H1 (cell line): ENCODE data around the gene LRRC74A. TPM values are rescaled to one million over a fixed set of nuclear protein-coding genes. Genes with fewer than 3 reads are reported as not detected.

Source experiments
- CTCF ChIA-PET: fragments of 300-600 bp; sonication (Branson Sonifier 250); formaldehyde crosslinking; loops from one replicate; lab custom pipeline; 2021; ENCODE audit not compliant: partially characterized antibody; lab: Charles Lee
- POLR2A ChIA-PET: fragments of 300-600 bp; sonication (Branson Sonifier 250); formaldehyde crosslinking; loops from one replicate; lab custom pipeline; 2021; ENCODE audit warnings: inconsistent platforms; ENCODE audit not compliant: partially characterized antibody; lab: Charles Lee
- DNase-seq, 2 experiments: peaks; one replicate each; pipeline versions ENCODE4 v3.0.0 to v3.0.0-alpha.2; 2010 to 2022; ENCODE audit warnings: low spot score in 2 of 2, low read depth in 1 of 2, mixed read lengths in 1 of 2
- FAIRE-seq: peaks from 2 replicates; lab custom pipeline; 2011; peaks lifted over from hg19 to GRCh38; lab: Jason Lieb, UNC
- H2AFZ ChIP-seq: 2 replicates; pipeline ENCODE4 v1.8.1; 2012; ENCODE audit warnings: low read length, inconsistent platforms
- H2AK5ac ChIP-seq: 2 replicates; pipeline ENCODE4 v1.6.1; 2013; ENCODE audit warnings: low read depth, low read length
- H2BK120ac ChIP-seq: replicated peaks from 2 replicates; pipeline ENCODE3; 2013; ENCODE audit warnings: low read depth, low read length, inconsistent platforms
- H2BK12ac ChIP-seq: 2 replicates; pipeline ENCODE4 v1.6.1; 2013; ENCODE audit warnings: low read depth, low read length
- H2BK15ac ChIP-seq: 2 replicates; pipeline ENCODE4 v1.6.1; 2013; ENCODE audit warnings: low read length
- H2BK20ac ChIP-seq: 2 replicates; pipeline ENCODE4 v1.6.1; 2013; ENCODE audit warnings: low read length
- H2BK5ac ChIP-seq: 2 replicates; pipeline ENCODE4 v1.6.1; 2013; ENCODE audit warnings: low read depth, low read length
- H3K14ac ChIP-seq: 2 replicates; pipeline ENCODE4 v1.6.1; 2013; ENCODE audit warnings: inconsistent platforms; ENCODE audit not compliant: insufficient read length
- H3K18ac ChIP-seq: 2 replicates; pipeline ENCODE4 v1.6.1; 2013; ENCODE audit warnings: low read length; ENCODE audit errors: extremely low read depth
- H3K23ac ChIP-seq: 2 replicates; pipeline ENCODE4 v1.6.1; 2013; ENCODE audit warnings: inconsistent platforms; ENCODE audit not compliant: insufficient read length
- H3K23me2 ChIP-seq: 2 replicates; pipeline ENCODE4 v1.6.1; 2013; ENCODE audit warnings: low read depth, low read length
- H3K27ac ChIP-seq: 2 replicates; pipeline ENCODE4 v1.6.1; 2011; ENCODE audit warnings: low read depth, low read length, inconsistent platforms
- H3K27me3 ChIP-seq, 4 experiments: replicated peaks in 1 of 4; 1 replicate in 1 of 4; 2 replicates in 3 of 4; pipeline versions ENCODE4 v1.6.1 to v1.8.1; 2011 to 2013; ENCODE audit warnings: low read length in 3 of 4, mild to moderate bottlenecking in 3 of 4, inconsistent platforms in 2 of 4, mixed read lengths in 2 of 4, moderate library complexity in 1 of 4; ENCODE audit not compliant: control insufficient read depth in 3 of 4, insufficient read depth in 3 of 4; ENCODE audit errors: extremely low read depth in 1 of 4
- H3K36me3 ChIP-seq, 4 experiments: 2 replicates each; pipeline versions ENCODE4 v1.6.1 to v1.8.1; 2011 to 2013; ENCODE audit warnings: mild to moderate bottlenecking in 4 of 4, low read length in 3 of 4, moderate library complexity in 2 of 4, control low read depth in 1 of 4, inconsistent platforms in 1 of 4; ENCODE audit not compliant: insufficient read depth in 4 of 4, control insufficient read depth in 2 of 4
- H3K4ac ChIP-seq: replicated peaks from 2 replicates; pipeline ENCODE3; 2013; ENCODE audit warnings: low read length, low read depth, mixed read lengths, inconsistent platforms; ENCODE audit not compliant: insufficient read length
- H3K4me1 ChIP-seq, 4 experiments: replicated peaks in 1 of 4; 1 replicate in 1 of 4; 2 replicates in 3 of 4; pipeline versions ENCODE4 v1.6.1 to v1.8.1; 2011 to 2013; ENCODE audit warnings: low read length in 3 of 4, inconsistent platforms in 2 of 4, mixed read lengths in 1 of 4; ENCODE audit not compliant: insufficient read depth in 4 of 4, control insufficient read depth in 3 of 4
- H3K4me2 ChIP-seq, 2 experiments: 2 replicates each; pipeline versions ENCODE4 v1.6.1 to v1.8.1; 2011 to 2013; ENCODE audit warnings: low read depth in 2 of 2, low read length in 2 of 2, control low read depth in 1 of 2, inconsistent platforms in 1 of 2, mild to moderate bottlenecking in 1 of 2; ENCODE audit not compliant: insufficient read depth in 1 of 2
- H3K4me3 ChIP-seq, 4 experiments: fragments of 200-600, 300-600 bp in 1 of 4; sonication (generic), shearing (Covaris generic), sonication (Bioruptor Twin) in 1 of 4; 2 replicates each; pipeline versions ENCODE4 v1.5.1 to v1.8.1; 2011 to 2016; ENCODE audit warnings: low read length in 4 of 4, low read depth in 3 of 4, control low read depth in 2 of 4, inconsistent platforms in 2 of 4, mild to moderate bottlenecking in 2 of 4, mixed read lengths in 1 of 4, moderate library complexity in 1 of 4; ENCODE audit not compliant: insufficient read depth in 2 of 4; ENCODE audit errors: extremely low read depth in 1 of 4
- H3K56ac ChIP-seq: replicated peaks from 2 replicates; pipeline ENCODE3; 2013; ENCODE audit warnings: low read depth, mild to moderate bottlenecking, mixed read lengths, low read length, inconsistent platforms; ENCODE audit not compliant: insufficient read length
- H3K79me1 ChIP-seq: 2 replicates; pipeline ENCODE4 v1.6.1; 2013; ENCODE audit warnings: low read depth, low read length, control low read depth
- H3K79me2 ChIP-seq, 2 experiments: 2 replicates each; pipeline versions ENCODE4 v1.6.1 to v1.8.1; 2012 to 2013; ENCODE audit warnings: low read length in 2 of 2, mild to moderate bottlenecking in 2 of 2, inconsistent platforms in 1 of 2; ENCODE audit not compliant: insufficient read depth in 2 of 2, control insufficient read depth in 1 of 2
- H3K9ac ChIP-seq, 4 experiments: replicated peaks in 1 of 4; 1 replicate in 1 of 4; 2 replicates in 3 of 4; pipeline versions ENCODE4 v1.6.1 to v1.8.1; 2011 to 2013; ENCODE audit warnings: low read depth in 3 of 4, low read length in 3 of 4, control low read depth in 2 of 4, mild to moderate bottlenecking in 2 of 4, moderate library complexity in 2 of 4, inconsistent platforms in 1 of 4; ENCODE audit errors: extremely low read depth in 1 of 4
- H3K9me3 ChIP-seq, 2 experiments: 2 replicates each; pipeline versions ENCODE4 v1.6.1 to v1.8.1; 2012 to 2013; ENCODE audit warnings: mild to moderate bottlenecking in 2 of 2, moderate library complexity in 2 of 2, control low read depth in 1 of 2, inconsistent platforms in 1 of 2, low read depth in 1 of 2, low read length in 1 of 2, mixed read lengths in 1 of 2; ENCODE audit not compliant: insufficient read depth in 2 of 2
- H4K20me1 ChIP-seq, 2 experiments: replicated peaks in 1 of 2; 2 replicates each; pipeline versions ENCODE3 to v1.8.1; 2011 to 2013; ENCODE audit warnings: inconsistent platforms in 2 of 2, low read length in 2 of 2, mild to moderate bottlenecking in 1 of 2; ENCODE audit not compliant: insufficient read depth in 2 of 2, control insufficient read depth in 1 of 2
- H4K5ac ChIP-seq: 2 replicates; pipeline ENCODE4 v1.6.1; 2013; ENCODE audit warnings: low read length, low read depth, mixed read lengths, inconsistent platforms; ENCODE audit not compliant: insufficient read length
- H4K8ac ChIP-seq: 2 replicates; pipeline ENCODE4 v1.8.0; 2013; ENCODE audit warnings: mild to moderate bottlenecking, moderate library complexity, low read length, inconsistent platforms; ENCODE audit not compliant: insufficient read depth; ENCODE audit errors: extremely low read depth
- H4K91ac ChIP-seq: replicated peaks from 2 replicates; pipeline ENCODE3; 2013; ENCODE audit warnings: low read length, mixed read lengths, inconsistent platforms; ENCODE audit not compliant: insufficient read length
- EP300 ChIP-seq, 2 experiments: IDR thresholded peaks; 1 replicate in 1 of 2; 2 replicates in 1 of 2; pipeline ENCODE4 v1.6.1; 2011 to 2012; ENCODE audit warnings: low read depth in 2 of 2, low read length in 2 of 2, mild to moderate bottlenecking in 2 of 2, borderline replicate concordance in 1 of 2, inconsistent platforms in 1 of 2, moderate library complexity in 1 of 2
- PHF8 ChIP-seq: fragments of 200-600 bp; sonication (generic); conservative IDR thresholded peaks from 2 replicates; pipeline ENCODE4 v1.7.1; 2012; ENCODE audit warnings: low read depth, mild to moderate bottlenecking, inconsistent platforms, low read length, moderate library complexity
- RBBP5 ChIP-seq: IDR thresholded peaks from 2 replicates; pipeline ENCODE4 v1.7.1; 2012; ENCODE audit warnings: low read depth, mild to moderate bottlenecking, inconsistent platforms, low read length, moderate library complexity, borderline replicate concordance
- RFX5 ChIP-seq: IDR thresholded peaks from 2 replicates; pipeline ENCODE4 v1.6.1; 2011; ENCODE audit warnings: low read depth, low read length, improper control_type of control experiment, borderline replicate concordance
- SP4 ChIP-seq: IDR thresholded peaks from 2 replicates; pipeline ENCODE4 v1.6.1; 2012; ENCODE audit warnings: low read length, inconsistent platforms
- WGBS, 2 experiments: shearing (Covaris generic) in 1 of 2; methylation state at CpG; one replicate each; pipeline versions ENCODE4 v1.1.6 to v1.1.7; 2013 to 2015; ENCODE audit warnings: low lambda C conversion rate in 2 of 2, mixed read lengths in 2 of 2, inconsistent platforms in 1 of 2, low coverage in 1 of 2, missing lambda C conversion rate in 1 of 2; ENCODE audit not compliant: insufficient replicate concordance in 2 of 2, insufficient coverage in 1 of 2, insufficient read length in 1 of 2; ENCODE audit errors: extremely low coverage in 1 of 2, missing lambda C conversion rate in 1 of 2; 5-methylcytosine and 5-hydroxymethylcytosine counted together
- polyA plus RNA-seq, 7 experiments: library from polyadenylated mRNA; depleted of rRNA in 3 of 7; stranded (reverse) in 5 of 7; unstranded in 2 of 7; fragments of >200 nt in 5 of 7; fragments of 200-250 nt in 2 of 7; gene quantifications; 1 replicate in 5 of 7; 2 replicates in 1 of 7; 4 replicates in 1 of 7; pipeline versions ENCODE4 v1.2.1 to v1.2.3, GENCODE V29; 2011 to 2013; ENCODE audit warnings: missing spikeins in 2 of 7, mixed read lengths in 2 of 7
- total RNA-seq: library from RNA; stranded (reverse); fragmentation: NEBNext Ultra II Directional; extraction: Animal tissue kit (Norgen Biotek cat#: 25700); gene quantifications from 2 replicates; pipeline ENCODE4 v1.2.1, GENCODE V29; 2021
- TF ChIP-seq, protein P1 (sequence below): IDR thresholded peaks from 2 replicates; pipeline ENCODE4 v1.6.1; 2012; ENCODE audit warnings: inconsistent platforms

The LRRC74A gene
- total and polyA plus RNA-seq, 2 of the 8 experiments (the other 6 are each of a cell fraction or from before 2014, with no cell fraction given): not detected

DNA sequence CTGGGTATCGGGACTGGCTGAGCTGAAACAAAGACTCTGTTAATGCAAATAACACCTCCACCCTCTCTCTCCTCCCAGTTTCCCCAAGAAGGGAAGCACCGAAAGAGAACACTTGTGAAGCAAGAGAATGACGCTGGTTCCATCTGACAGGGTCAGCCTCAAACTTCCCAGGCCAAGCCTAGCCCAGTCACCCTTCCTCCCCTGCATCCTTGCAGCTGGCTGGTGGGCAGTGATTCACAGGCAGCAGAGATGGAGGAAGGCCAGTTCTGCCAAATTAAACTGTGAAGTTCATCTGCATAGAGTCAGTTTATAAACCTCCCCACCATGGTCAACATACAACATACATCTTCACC, 2.8 kb downstream of the LRRC74A start:
- POLR2A ChIA-PET: interaction anchor here (1.8 kb wide), 1 partner anchor 17 kb away, joined by 7 read pairs; the partner anchor contains the start of gene ANGEL1
- Histone ChIP-seq H3K23ac (no peak overlapping the region), H2BK20ac (no peak overlapping the region)
- TF ChIP-seq RFX5 (no peak), EP300 (IDR thresholded peaks at IDR 0.05; ENCODE audit: borderline replicate concordance in 1 of 2, low read depth in 2 of 2, low read length in 2 of 2) (no peak), RBBP5 (no peak), PHF8 (no peak), SP4 (no peak)
- TF ChIP-seq, protein P1, sequence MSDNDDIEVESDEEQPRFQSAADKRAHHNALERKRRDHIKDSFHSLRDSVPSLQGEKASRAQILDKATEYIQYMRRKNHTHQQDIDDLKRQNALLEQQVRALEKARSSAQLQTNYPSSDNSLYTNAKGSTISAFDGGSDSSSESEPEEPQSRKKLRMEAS: no peak

More for the DNA sequence above, 2.8 kb downstream of the LRRC74A start:
- no peak overlapping the region for H3K18ac ChIP-seq
- 51% methylated on average over 3 of the region's 3 CpGs; no CpG with 5 or more reads in 1 of the 2 experiments for WGBS, 2 experiments
- no peaks in the 10 kb centered on the region for H4K20me1 ChIP-seq
- no peak overlapping the region for H4K8ac ChIP-seq
- H3K4me1 ChIP-seq: peaks cover 0 to 22% (median 9%) of the 10 kb centered on the region in 4 experiments; a peak in 5 of 7 replicates
- H3K23me2 ChIP-seq: no peaks in the 10 kb centered on the region
- H3K36me3 ChIP-seq: no peaks in the 10 kb centered on the region
- H2BK5ac ChIP-seq: no peak overlapping the region
- no peak for FAIRE-seq
- no peak overlapping the region for H3K27ac ChIP-seq
- no peak overlapping the region for H3K4ac ChIP-seq
- no peak for DNase-seq
- no peaks in the 10 kb centered on the region for H3K79me1 ChIP-seq
- 0 out of 4 replicates have a peak overlapping the region, but pooled peaks of 1 of the 2 experiments have one; percentile 15 for H3K4me2 ChIP-seq
- H2BK12ac ChIP-seq: no peak overlapping the region
- peak overlapping the region; percentile 69 for H2AFZ ChIP-seq
- H3K9me3 ChIP-seq: no peaks in the 10 kb centered on the region
- H3K14ac ChIP-seq: no peak overlapping the region
- H2BK120ac ChIP-seq: no peak overlapping the region
- no peak overlapping the region for H2AK5ac ChIP-seq
- no peak overlapping the region for H3K4me3 ChIP-seq
- H3K79me2 ChIP-seq: no peaks in the 10 kb centered on the region
- H2BK15ac ChIP-seq: no peak overlapping the region
- no peaks in the 10 kb centered on the region for H3K27me3 ChIP-seq
- H3K56ac ChIP-seq: no peak overlapping the region
- no peak overlapping the region for H3K9ac ChIP-seq
- H4K91ac ChIP-seq: no peak overlapping the region
- no peak overlapping the region for H4K5ac ChIP-seq
- CTCF ChIA-PET: interaction anchor here (1.0 to 1.3 kb wide), 6 partner anchors 17 to 254 kb away, joined by 3 to 4 read pairs (median 3); no protein-coding TSS in a partner anchor
